Measurements from ENCODE around the gene ELP5.

DNA sequence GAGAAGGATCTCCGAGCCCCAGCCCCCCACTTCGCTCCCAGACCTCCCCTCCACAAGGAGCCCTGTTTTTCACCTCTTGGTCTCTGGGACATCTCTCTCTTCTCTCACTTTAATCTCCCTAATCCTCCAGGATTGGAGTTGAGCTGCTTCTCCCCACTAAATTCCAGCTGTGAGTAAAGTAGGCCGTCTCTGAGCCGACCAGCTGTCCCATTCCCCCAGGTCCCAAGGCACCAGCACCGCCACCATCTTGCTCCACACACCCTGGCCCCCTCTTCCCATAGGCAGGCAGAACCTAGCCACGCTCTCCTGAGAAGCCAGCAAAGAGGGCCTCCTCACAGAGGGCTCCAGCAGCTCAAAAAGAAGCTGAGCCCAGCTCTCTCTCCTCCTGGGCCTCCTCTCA is 33.3 kb upstream of the ELP5 start:
- TF ChIP-seq POLR2A (IDR thresholded peaks at IDR 0.05) = no peak
- no peak for TF ChIP-seq CTCF (IDR thresholded peaks at IDR 0.05 in 4 of 5, conservative IDR thresholded peaks at IDR 0.05 in 1 of 5)

Data from gastrocnemius medialis (tissue), 4 donors.